ENCODE results near the gene TMEM125.

Gene TMEM125

GRCh38 chr1:43316738-43317520 lies 47.1 kb downstream of the TMEM125 start:
- Histone ChIP-seq H4K20me1 (no peaks in the 10 kb centered on the region), H3K36me3 (no peaks in the 10 kb centered on the region), H3K27me3 (no peaks in the 10 kb centered on the region), H3K4me3 (no peak overlapping the region), H3K27ac (no peak overlapping the region), H3K9ac (no peak overlapping the region), H3K4me2 (no peak overlapping the region), H3K4me1 (no peaks in the 10 kb centered on the region), H3K9me3 (no peaks in the 10 kb centered on the region)
- TF ChIP-seq Cebpa-rat (IDR thresholded peaks at IDR 0.05) = no peak

- H3K36me3 ChIP-seq = no peaks in the 10 kb centered on the region
- H3K27ac ChIP-seq = no peak overlapping the region
- no peaks in the 10 kb centered on the region for H3K4me1 ChIP-seq
- no peak overlapping the region for H3K4me2 ChIP-seq
- H3K9ac ChIP-seq = no peak overlapping the region
- no peaks in the 10 kb centered on the region for H3K9me3 ChIP-seq
- no peak for TF ChIP-seq Cebpa-rat (IDR thresholded peaks at IDR 0.05)
- no peak overlapping the region for H3K4me3 ChIP-seq
- H4K20me1 ChIP-seq = no peaks in the 10 kb centered on the region
- no peaks in the 10 kb centered on the region for H3K27me3 ChIP-seq
These were observed 48.2 kb downstream of the TMEM125 start for GRCh38 chr1:43317817-43318471.

- H4K20me1 ChIP-seq = no peaks in the 10 kb centered on the region
- no peaks in the 10 kb centered on the region for H3K27me3 ChIP-seq
- H3K36me3 ChIP-seq = no peaks in the 10 kb centered on the region
- H3K9ac ChIP-seq = no peak overlapping the region
- no peaks in the 10 kb centered on the region for H3K4me1 ChIP-seq
- TF ChIP-seq Cebpa-rat (IDR thresholded peaks at IDR 0.05) = no peak
- no peak overlapping the region for H3K4me2 ChIP-seq
- H3K4me3 ChIP-seq = no peak overlapping the region
- H3K9me3 ChIP-seq = no peaks in the 10 kb centered on the region
- no peak overlapping the region for H3K27ac ChIP-seq
These were observed 49.0 kb downstream of the TMEM125 start for GRCh38 chr1:43318831-43319230.

- no peaks in the 10 kb centered on the region for H3K27me3 ChIP-seq
- no peak overlapping the region for H3K9ac ChIP-seq
- no peak for TF ChIP-seq Cebpa-rat (IDR thresholded peaks at IDR 0.05)
- peaks cover under 1% of the 10 kb centered on the region; the same call in 1 of the 2 replicates for H3K4me1 ChIP-seq
- H4K20me1 ChIP-seq = no peaks in the 10 kb centered on the region
- no peak overlapping the region for H3K4me2 ChIP-seq
- H3K36me3 ChIP-seq = no peaks in the 10 kb centered on the region
- H3K4me3 ChIP-seq = no peak overlapping the region
- no peak overlapping the region for H3K27ac ChIP-seq
- H3K9me3 ChIP-seq = no peaks in the 10 kb centered on the region
These were observed 49.5 kb downstream of the TMEM125 start for GRCh38 chr1:43319288-43319687.

GRCh38 chr1:43319766-43320165 lies 50.0 kb downstream of the TMEM125 start:
- peaks cover 5% of the 10 kb centered on the region for H3K4me1 ChIP-seq
- no peak overlapping the region for H3K4me3 ChIP-seq
- no peaks in the 10 kb centered on the region for H3K27me3 ChIP-seq
- TF ChIP-seq Cebpa-rat (IDR thresholded peaks at IDR 0.05) = no peak
- no peaks in the 10 kb centered on the region for H3K9me3 ChIP-seq
- H3K27ac ChIP-seq = no peak overlapping the region
- H3K9ac ChIP-seq = no peak overlapping the region
- H3K4me2 ChIP-seq = no peak overlapping the region
- H3K36me3 ChIP-seq = no peaks in the 10 kb centered on the region
- no peaks in the 10 kb centered on the region for H4K20me1 ChIP-seq

- H3K4me3 ChIP-seq = no peak overlapping the region
- no peak for TF ChIP-seq Cebpa-rat (IDR thresholded peaks at IDR 0.05)
- no peaks in the 10 kb centered on the region for H3K36me3 ChIP-seq
- H3K27ac ChIP-seq = no peak overlapping the region
- no peak overlapping the region for H3K9ac ChIP-seq
- H4K20me1 ChIP-seq = no peaks in the 10 kb centered on the region
- H3K9me3 ChIP-seq = peaks cover 8% of the 10 kb centered on the region
- H3K27me3 ChIP-seq = no peaks in the 10 kb centered on the region
- peaks cover 7% of the 10 kb centered on the region for H3K4me1 ChIP-seq
- no peak overlapping the region for H3K4me2 ChIP-seq
These were observed 51.6 kb downstream of the TMEM125 start for GRCh38 chr1:43321331-43321891.

GRCh38 chr1:43322506-43322905 lies 52.7 kb downstream of the TMEM125 start:
- no peak overlapping the region for H3K4me2 ChIP-seq
- TF ChIP-seq Cebpa-rat (IDR thresholded peaks at IDR 0.05) = no peak
- H3K27me3 ChIP-seq = no peaks in the 10 kb centered on the region
- peaks cover 13% of the 10 kb centered on the region for H3K9me3 ChIP-seq
- H3K4me3 ChIP-seq = no peak overlapping the region
- no peaks in the 10 kb centered on the region for H3K36me3 ChIP-seq
- no peak overlapping the region for H3K9ac ChIP-seq
- H3K4me1 ChIP-seq = peaks cover 7% of the 10 kb centered on the region
- H3K27ac ChIP-seq = no peak overlapping the region
- no peaks in the 10 kb centered on the region for H4K20me1 ChIP-seq

Data from BLaER1 (cell line).